Nucleus accumbens (tissue), 56 donors: ENCODE measurements around the gene SPRYD3.

Source experiments
- DNase-seq, 56 donors: peaks; one replicate each; lab custom pipeline; 2025; lab: John Stamatoyannopoulos, UW

Gene SPRYD3

GRCh38 chr12:53086361-53086760, 7.2 kb upstream of the SPRYD3 start:
- no peak for DNase-seq

GRCh38 chr12:53082637-53083175, 3.5 kb upstream of the SPRYD3 start:
- no peak for DNase-seq

- DNase-seq: peak in 10 of 56 donors; percentile 46 to 77 (median 66)
Measured at GRCh38 chr12:53078425-53079225, 565 bp downstream of the SPRYD3 start.

- DNase-seq: no peak
Measured at GRCh38 chr12:53077030-53077429, 2.2 kb downstream of the SPRYD3 start.

GRCh38 chr12:53076461-53076860, 2.7 kb downstream of the SPRYD3 start:
- DNase-seq: no peak

- no peak for DNase-seq
Measured at GRCh38 chr12:53074999-53075370, 4.2 kb downstream of the SPRYD3 start.

- DNase-seq: no peak
Measured at GRCh38 chr12:53074283-53074998, 4.7 kb downstream of the SPRYD3 start.

- DNase-seq: no peak
Measured at GRCh38 chr12:53073881-53074280, 5.3 kb downstream of the SPRYD3 start.

GRCh38 chr12:53071591-53072551, 7.3 kb downstream of the SPRYD3 start:
- no peak for DNase-seq

- DNase-seq: no peak
Measured at GRCh38 chr12:53070877-53071492, 8.2 kb downstream of the SPRYD3 start.

- DNase-seq: no peak
Measured at GRCh38 chr12:53069621-53070410, 9.4 kb downstream of the SPRYD3 start.

GRCh38 chr12:53068811-53069585, 10.2 kb downstream of the SPRYD3 start:
- DNase-seq: no peak

GRCh38 chr12:53067993-53068770, 11.0 kb downstream of the SPRYD3 start:
- no peak for DNase-seq

GRCh38 chr12:53067074-53067992, 11.9 kb downstream of the SPRYD3 start:
- no peak for DNase-seq

GRCh38 chr12:53065975-53066931, 12.9 kb downstream of the SPRYD3 start:
- peak in 47 of 56 donors; percentile 21 to 89 (median 58) for DNase-seq
